Measurements from ENCODE around the gene FGGY. TPM values are rescaled to one million over a fixed set of nuclear protein-coding genes. Genes with fewer than 3 reads are reported as not detected.

FGGY gene
- total and polyA plus RNA-seq, 2 donors (not counting 3 experiments of a cell fraction or from before 2014, with no cell fraction given), result 5.6 to 6.4 TPM

DNA sequence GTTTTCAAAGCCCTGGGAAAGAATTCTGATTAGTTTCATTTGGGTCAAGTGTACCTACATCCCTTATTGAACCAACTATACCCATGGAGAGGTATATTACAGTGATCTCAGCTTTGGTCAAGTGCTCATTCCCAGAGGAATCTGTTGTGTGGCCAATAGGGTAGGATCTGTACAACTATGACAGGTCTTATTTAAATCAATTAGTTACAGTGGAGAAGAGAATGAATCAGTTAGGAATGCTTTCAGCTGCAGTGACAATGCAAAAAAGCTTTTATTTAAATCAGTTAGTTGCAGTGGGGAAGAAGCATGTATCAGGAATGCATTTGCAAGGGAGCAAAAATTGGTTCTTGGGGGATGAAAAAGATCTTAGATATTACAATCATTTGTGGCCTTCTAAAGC lies 119.0 kb downstream of the FGGY start:
- no peak for TF ChIP-seq POLR2A (IDR thresholded peaks at IDR 0.05; ENCODE audit: low read depth, low read length)
- TF ChIP-seq CTCF (IDR thresholded peaks at IDR 0.05; ENCODE audit: extremely low read depth in 1 of 2, insufficient read depth in 1 of 2, low read depth in 1 of 2, low read length in 2 of 2), result no peak
- no peak for TF ChIP-seq GATA2 (IDR thresholded peaks at IDR 0.05; ENCODE audit: insufficient read depth, insufficient read length, low read depth, low read length)
- no peak for TF ChIP-seq POLR2AphosphoS5 (IDR thresholded peaks at IDR 0.05; ENCODE audit: insufficient read depth, low read depth, low read length)
- no peak for TF ChIP-seq FOS (IDR thresholded peaks at IDR 0.05; ENCODE audit: borderline replicate concordance, insufficient read depth, low read length)
- TF ChIP-seq EZH2 (IDR thresholded peaks at IDR 0.05; ENCODE audit: borderline replicate concordance, low read depth, low read length, severe bottlenecking), result no peak
- no peak for TF ChIP-seq JUN (IDR thresholded peaks at IDR 0.05; ENCODE audit: borderline replicate concordance, insufficient read depth, insufficient read length, low read depth)
- TF ChIP-seq, protein P1, sequence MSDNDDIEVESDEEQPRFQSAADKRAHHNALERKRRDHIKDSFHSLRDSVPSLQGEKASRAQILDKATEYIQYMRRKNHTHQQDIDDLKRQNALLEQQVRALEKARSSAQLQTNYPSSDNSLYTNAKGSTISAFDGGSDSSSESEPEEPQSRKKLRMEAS (IDR thresholded peaks at IDR 0.05; ENCODE audit: insufficient read depth, insufficient read length), result no peak
- TF ChIP-seq MYC (IDR thresholded peaks at IDR 0.05; ENCODE audit: low read depth, low read length), result no peak
- FAIRE-seq, result no peak
- intact Hi-C loops (cut with micrococcal nuclease) (no loop called here), dilution Hi-C loops (cut with MboI; ENCODE audit: extremely low pct_ligation_motif_present, low sequenced_read_pairs) (no loop called here)
- ChIA-PET POLR2A (no interaction called here), CTCF (no interaction called here)
- H3K79me2 ChIP-seq (ENCODE audit: control insufficient read depth, insufficient read depth, low read length), result no peaks in the 10 kb centered on the region
- no peaks in the 10 kb centered on the region for H3K9me3 ChIP-seq (replicated peaks; ENCODE audit: control insufficient read depth, insufficient read depth, low read length)
- BruUV-seq (replicated peaks), result no TSS peak
- no peak overlapping the region for H3K9ac ChIP-seq (replicated peaks; ENCODE audit: extremely low read depth, insufficient read depth, low read length)
- H3K9me1 ChIP-seq (replicated peaks; ENCODE audit: control insufficient read depth, extremely low read depth, insufficient read depth, low read length), result no peaks in the 10 kb centered on the region
- H2AFZ ChIP-seq (ENCODE audit: low read depth, low read length), result no peak overlapping the region
- H3K4me2 ChIP-seq (ENCODE audit: insufficient read depth, low read length), result no peak overlapping the region
- no peaks in the 10 kb centered on the region for H4K20me1 ChIP-seq (replicated peaks; ENCODE audit: control insufficient read depth, extremely low read depth, insufficient read depth, low read length)
- H3K27ac ChIP-seq (ENCODE audit: insufficient read depth, low read depth, low read length), result no peak overlapping the region
- no peaks in the 10 kb centered on the region for H3K4me1 ChIP-seq (ENCODE audit: control insufficient read depth, extremely low read depth, insufficient read depth, low read length)
- H3K36me3 ChIP-seq (ENCODE audit: control insufficient read depth in 2 of 2, extremely low read depth in 1 of 2, insufficient read depth in 2 of 2, low read length in 2 of 2), result no peaks in the 10 kb centered on the region
- no peak for DNase-seq (ENCODE audit: low read depth, low spot score)
- no peak overlapping the region for H3K4me3 ChIP-seq (replicated peaks in 1 of 3; ENCODE audit: insufficient read depth in 1 of 3, low read depth in 1 of 3, low read length in 3 of 3)
- H3K27me3 ChIP-seq (ENCODE audit: control insufficient read depth in 2 of 2, insufficient read depth in 2 of 2, low read length in 2 of 2), result no peaks in the 10 kb centered on the region

All from endothelial cell of umbilical vein (primary cell).